Activated CD4-positive, CD25-positive, alpha-beta regulatory T cell treated with anti-CD3 and anti-CD28 coated beads, Interleukin-2, amount 50 U/mL, for 16 hours (primary cell): ENCODE measurements around the gene ACAP3.
"Not testable (repeated sequence)": the region's sequence is repeated elsewhere in the genome, so short reads cannot be mapped to it uniquely, and the experiment has no call there.

Source experiments
- DNase-seq: peaks from one replicate; pipeline ENCODE4 v3.0.0-alpha.2; 2020; ENCODE audit warnings: low read depth, low spot score

Gene ACAP3

GRCh38 chr1:1331068-1331965 is 23.6 kb upstream of the ACAP3 start, which contains the start of gene TAS1R3:
Gene TAS1R3, plus strand, starts transcription at chr1:1331280. Its CDS starts 66 bp downstream, at chr1:1331346.
- DNase-seq: no peak

DNA sequence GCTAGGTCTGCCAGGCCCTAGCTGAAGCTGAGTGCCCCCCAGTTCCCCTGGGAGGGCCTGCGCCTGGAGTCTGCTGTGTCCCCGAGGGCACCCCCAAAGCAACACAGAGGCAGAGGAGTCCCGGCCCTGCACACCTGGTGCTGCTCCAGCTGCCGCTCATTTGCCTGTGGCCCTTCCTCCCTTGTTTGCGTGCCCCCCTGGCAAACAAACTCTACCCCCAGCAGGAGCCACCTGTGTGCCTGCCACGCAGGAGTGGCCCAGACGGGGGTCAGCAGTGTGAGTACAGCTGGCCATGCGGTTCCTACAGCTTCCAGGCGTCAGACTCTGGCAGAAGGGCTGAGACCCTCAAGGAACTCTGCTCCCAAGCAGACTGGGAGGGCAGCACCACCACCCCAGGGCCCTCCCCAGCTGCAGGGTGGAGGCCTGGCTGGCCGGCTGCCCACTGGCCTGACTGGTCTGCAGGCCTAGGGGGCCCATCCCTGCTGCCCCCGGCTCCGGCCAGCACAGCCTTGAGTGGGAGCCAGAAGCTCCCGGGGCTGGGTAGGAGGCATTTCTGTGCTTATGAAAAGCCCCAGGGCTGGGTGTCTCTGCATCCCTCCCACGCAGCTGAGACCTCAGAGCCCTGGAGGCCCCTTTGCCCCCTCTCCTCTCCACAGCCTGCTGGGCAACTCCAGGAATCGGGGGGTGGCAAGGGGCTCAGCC is 22.8 kb upstream of the ACAP3 start:
- DNase-seq: no peak

- DNase-seq: no peak
Observed at GRCh38 chr1:1329304-1330210, 21.8 kb upstream of the ACAP3 start.

GRCh38 chr1:1328254-1328653 is 20.5 kb upstream of the ACAP3 start:
- DNase-seq: no peak

DNA sequence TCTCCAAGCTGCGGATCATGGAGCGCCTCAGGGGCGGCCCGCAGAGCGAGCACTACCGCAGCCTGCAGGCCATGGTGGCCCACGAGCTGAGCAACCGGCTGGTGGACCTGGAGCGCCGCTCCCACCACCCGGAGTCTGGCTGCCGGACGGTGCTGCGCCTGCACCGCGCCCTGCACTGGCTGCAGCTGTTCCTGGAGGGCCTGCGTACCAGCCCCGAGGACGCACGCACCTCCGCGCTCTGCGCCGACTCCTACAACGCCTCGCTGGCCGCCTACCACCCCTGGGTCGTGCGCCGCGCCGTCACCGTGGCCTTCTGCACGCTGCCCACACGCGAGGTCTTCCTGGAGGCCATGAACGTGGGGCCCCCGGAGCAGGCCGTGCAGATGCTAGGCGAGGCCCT is 19.6 kb upstream of the ACAP3 start:
- no peak for DNase-seq

GRCh38 chr1:1326075-1326605 is 18.4 kb upstream of the ACAP3 start:
- no peak for DNase-seq

DNA sequence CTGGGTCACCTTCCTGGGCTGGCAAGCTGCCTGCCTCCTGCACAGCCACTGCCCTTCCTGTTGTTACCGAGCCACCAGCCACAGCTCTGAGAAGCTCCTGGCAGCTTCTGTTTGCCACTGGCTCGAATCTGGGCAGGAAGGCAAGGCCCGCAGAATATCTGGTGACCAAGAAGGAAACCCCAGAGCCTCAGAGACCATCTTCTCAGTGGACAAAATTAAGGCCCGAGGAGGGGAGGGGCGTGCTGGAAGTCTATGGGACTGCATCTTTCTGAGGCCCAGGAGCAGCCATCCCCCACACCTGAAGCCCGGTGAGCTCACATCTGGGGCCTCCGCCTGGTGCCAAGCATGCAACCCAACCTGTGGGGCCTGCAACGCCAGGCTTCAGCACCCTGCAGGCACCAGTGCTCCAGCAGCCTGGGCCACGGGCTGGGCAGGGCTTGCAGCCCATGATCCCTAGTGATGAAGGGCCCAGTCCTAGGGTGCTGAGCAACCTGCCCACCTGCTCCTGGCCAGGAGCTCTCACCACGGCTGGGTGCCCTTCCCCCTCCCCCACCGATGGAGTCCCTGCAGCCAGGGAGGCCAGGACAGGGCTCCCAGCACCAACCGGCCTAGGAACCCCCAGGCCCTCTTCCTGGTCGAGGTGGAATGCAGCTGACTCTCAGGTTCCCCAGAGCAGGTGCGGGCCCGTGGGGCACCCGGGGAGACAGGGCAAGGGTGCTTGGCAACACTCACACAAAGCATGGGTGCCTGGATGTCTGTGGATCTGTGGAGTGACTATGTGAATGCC is 17.8 kb upstream of the ACAP3 start:
- no peak for DNase-seq

- peak; percentile 95 for DNase-seq
Observed at GRCh38 chr1:1324524-1325287, 17.0 kb upstream of the ACAP3 start, which contains the start of the genes CPTP and INTS11. Gene CPTP, plus strand, starts transcription at chr1:1324802. Its CDS starts 2,109 bp downstream, at chr1:1326911. Gene INTS11, minus strand, starts transcription at chr1:1324660. Its CDS starts 52 bp downstream, at chr1:1324608.

DNA sequence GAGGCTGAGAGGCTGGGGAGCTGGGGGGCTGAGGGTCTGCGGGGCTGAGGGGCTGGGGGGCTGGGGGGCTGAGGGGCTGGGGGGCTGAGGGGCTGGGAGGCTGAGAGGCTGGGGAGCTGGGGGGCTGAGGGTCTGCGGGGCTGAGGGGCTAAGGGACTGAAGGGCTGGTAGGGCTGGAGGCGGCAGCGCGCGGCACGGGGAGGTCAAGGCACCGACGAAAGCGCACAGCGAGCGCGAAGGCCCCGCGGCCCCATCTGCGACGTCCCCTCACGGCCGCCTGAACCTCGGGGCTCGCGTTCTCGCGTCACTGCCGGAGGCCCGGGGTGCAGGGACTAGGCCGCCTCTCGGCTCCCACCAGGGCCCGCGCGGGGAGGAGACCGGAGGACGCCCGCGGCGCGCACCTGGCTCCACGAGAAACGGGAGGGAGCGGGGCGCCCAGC is 16.4 kb upstream of the ACAP3 start:
- no peak for DNase-seq

GRCh38 chr1:1322952-1323351 is 15.2 kb upstream of the ACAP3 start:
- no peak for DNase-seq

- DNase-seq: no peak
Observed at GRCh38 chr1:1322418-1322817, 14.7 kb upstream of the ACAP3 start.

DNA sequence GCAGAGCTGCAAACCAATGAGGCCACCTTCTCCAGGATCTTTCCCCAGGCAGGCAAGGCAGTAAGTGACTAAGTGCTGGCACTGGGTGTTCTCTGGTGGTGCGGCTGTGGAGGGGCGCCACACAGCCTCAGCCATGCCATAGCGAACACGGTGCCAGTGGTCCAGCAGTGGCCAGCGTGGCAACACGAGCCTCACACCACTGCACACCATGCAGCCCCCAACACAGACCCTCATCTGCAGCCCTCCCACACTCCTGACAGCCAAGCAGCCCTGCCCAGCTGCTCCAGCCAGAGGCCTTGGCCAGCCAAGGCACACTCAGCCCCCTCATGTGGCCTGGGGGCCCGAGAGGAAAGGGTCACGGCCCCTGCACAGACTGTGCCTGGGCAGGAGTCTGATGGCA is 13.7 kb upstream of the ACAP3 start:
- DNase-seq: no peak

- DNase-seq: no peak
Observed at GRCh38 chr1:1320666-1321448, 13.1 kb upstream of the ACAP3 start.

- DNase-seq: no peak
Observed at GRCh38 chr1:1319646-1319941, 11.9 kb upstream of the ACAP3 start.

GRCh38 chr1:1318777-1319645 is 11.3 kb upstream of the ACAP3 start:
- DNase-seq: no peak

GRCh38 chr1:1318131-1318652 is 10.5 kb upstream of the ACAP3 start:
- DNase-seq: no peak

DNA sequence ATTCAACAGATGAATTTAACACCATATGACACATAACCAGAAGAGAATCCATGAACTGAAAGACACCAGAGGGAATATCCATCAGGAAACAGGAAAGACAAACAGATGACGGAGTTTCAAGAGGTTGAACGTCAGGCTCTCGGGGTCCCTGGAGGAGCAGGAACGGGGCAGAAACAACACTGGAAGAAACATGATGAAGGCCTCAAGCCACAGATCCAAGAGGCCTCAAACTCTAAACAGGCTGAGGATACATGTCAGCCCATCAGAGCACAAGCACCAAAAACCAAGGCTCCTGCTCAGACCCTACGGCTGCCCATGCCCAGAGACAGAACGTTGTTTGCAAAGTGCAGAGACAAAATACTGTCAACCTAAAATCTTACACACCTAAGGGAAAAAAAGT is 9.7 kb upstream of the ACAP3 start:
- no peak for DNase-seq

DNA sequence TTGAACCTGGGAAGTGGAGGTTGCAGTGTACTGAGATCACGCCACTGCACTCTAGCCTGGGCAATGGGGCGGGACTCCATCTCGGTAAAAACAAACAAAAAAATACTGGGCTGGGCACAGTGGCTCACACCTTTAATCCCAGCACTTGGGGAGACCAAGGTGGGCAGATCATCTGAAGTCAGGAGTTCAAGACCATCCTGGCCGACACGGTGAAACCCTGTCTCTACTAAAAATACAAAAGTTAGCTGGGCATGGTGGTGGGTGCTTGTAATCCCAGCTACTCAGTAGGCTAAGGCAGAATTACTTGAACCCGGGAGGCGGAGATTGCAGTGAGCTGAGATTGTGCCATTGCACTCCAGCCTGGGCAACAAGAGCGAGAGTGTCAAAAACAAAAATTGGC is 8.5 kb upstream of the ACAP3 start:
- DNase-seq: not testable (repeated sequence)
